Measurements from ENCODE around the gene RIPOR2.
"Not testable (repeated sequence)": the region's sequence is repeated elsewhere in the genome, so short reads cannot be mapped to it uniquely, and the experiment has no call there.

RIPOR2 gene

DNA sequence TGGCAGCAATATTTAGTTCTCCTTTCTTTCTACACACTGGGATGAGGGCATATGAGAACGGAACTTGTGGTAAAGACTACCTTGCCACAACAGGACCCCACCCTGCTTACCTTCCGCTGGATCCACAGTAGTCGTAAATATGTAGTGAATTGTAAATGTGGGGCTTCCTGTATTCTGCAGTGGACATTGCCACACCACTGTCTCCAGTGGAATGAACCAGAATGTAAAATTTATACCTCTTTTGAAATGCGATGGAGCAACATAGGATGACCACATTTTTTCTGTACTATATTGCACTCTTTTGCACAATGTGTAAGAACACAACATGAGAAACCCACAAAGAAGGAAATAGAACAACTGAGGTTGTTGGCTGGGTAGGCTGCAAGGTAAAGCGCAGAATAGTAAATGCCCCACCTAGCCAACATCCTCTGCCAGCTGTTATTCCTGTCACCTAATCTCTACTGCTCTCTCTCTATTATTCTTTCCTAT is 16.1 kb upstream of the RIPOR2 start:
- no peak for DNase-seq (ENCODE audit: low read depth)

DNA sequence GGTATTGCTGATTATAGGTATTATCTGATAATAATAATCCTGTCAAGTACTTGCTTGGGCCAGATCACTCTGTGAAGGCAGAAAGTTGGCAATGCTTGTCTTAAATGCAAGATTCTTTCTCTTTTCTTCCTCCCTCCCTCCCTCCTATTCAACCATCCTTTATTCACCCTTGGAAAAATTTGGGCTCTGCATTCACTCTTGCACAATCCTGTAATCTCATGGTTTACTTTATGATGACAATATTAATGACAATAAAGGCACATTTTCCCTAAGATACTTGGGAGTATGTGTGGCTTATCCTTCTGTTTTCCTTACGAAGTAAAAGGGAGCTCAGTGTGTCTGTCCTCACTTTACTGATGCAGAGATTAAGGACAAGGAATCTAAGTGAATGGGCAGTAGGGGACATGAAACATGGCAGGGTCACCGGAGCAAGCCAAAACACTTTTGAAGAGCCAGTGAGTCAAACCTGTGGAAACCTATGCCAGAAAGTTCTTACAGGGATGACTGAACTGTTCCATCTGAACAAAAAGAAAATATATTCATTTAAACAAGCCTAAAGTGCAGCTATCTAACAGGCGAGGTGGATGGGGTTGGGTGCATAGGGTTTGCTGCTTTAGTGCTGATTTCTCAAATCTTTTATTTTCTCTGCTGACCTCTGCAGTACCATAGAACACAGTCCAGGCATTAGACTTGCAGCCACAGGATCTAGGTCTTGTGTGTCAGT is 14.6 kb upstream of the RIPOR2 start:
- no peak for DNase-seq (ENCODE audit: low read depth)

DNA sequence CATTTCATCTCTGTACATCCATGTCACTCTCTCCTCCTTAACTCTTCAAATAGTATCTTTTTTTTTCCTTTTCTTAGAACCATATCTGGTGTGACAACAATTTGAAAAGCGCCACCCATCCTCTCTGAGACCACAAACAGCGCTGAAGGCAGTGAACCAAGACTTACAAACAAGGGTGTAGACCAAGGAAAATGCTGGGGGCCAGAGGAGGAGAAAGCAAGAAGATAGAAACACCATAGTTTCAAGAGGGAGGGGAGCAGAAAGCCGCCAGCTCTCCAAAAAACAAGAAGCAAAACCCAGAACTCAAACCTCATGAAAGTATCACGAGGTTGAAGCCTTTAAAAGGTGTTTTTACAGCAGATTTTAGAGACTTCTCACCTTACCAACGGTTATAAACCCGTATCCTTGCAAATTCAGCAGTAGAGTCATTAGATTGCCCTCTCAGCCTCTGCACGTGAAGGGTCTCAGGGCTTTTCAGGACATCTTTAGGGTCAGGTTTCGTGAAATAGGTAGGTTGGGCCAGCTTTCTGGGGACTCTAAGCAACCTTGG is 13.3 kb upstream of the RIPOR2 start:
- no peak for DNase-seq (ENCODE audit: low read depth)

DNA sequence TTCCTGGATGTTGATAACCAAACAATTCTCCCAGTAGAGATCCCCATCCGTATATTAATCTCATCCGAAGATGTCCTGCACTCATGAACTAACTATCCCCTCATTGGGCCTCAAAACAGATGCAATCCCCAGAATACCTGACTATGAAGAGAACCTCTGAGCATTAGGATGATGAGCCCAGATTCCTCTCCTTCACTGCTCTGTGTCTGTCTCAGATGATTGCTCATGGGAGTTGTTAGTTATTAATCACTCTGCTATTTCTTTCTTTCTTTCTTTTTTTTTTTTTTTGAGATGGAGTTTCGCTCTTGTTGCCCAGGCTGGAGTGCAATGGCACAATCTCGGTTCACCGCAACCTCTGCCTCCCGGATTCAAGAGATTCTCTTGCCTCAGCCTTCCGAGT is 12.5 kb upstream of the RIPOR2 start:
- DNase-seq (ENCODE audit: low read depth) = not testable (repeated sequence)

DNA sequence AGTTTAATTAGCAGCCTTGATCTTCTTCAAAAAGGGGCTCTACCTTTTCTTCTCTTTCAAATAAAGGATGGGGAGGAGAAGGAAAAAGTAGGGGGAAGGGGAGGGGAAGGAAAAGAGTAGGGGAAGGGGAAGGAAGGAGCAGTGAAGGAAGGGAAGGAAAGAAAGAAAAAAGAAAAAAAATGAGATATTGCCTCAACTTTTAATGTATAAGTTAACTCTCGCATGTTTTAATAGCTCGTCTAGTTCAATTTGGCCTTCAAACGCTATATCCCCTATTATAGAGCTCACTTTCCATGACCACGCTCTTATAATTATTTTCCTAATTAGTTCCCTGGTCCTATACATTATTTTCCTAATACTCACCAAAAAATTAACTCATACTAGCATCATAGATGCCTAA is 11.9 kb upstream of the RIPOR2 start:
- DNase-seq (ENCODE audit: low read depth) = no peak

DNA sequence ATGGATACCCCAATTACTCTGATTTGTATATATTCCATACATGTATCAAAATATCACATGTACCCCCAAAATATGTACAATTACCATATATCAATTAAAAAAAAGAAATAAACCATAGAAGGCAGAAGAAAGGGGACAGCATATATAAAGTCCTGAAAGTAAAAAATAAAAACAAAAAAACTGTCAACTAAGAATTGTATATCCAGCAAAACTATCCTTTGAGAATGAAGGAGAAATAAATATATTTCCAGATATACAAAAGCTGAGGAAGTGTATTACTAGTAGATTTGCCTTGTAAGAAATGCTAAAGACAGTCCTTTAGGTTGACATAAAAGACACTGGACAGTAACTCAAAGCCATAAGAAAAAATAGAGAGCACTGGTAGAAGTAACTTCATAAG is 9.3 kb upstream of the RIPOR2 start:
- no peak for DNase-seq (ENCODE audit: low read depth)

DNA sequence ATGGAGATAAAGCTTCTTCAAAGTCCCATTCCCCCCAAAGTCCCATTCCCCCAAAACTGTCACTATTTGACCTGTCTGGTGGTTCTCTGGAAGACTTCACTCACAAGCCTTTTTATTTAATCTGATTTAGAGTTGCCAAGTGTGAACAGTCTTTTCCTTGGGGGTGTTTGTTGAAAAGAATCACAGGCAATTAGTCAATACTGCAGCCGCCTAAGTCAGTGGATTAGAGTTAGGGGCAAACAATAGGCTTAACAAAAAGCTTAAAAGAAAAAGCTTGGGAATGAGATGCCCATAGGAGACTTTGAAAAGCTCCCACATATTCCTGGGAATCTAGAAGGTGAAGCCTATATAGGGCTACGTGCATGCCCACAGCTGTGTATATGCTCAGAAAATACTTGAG is 8.0 kb upstream of the RIPOR2 start:
- DNase-seq (ENCODE audit: low read depth) = no peak

DNA sequence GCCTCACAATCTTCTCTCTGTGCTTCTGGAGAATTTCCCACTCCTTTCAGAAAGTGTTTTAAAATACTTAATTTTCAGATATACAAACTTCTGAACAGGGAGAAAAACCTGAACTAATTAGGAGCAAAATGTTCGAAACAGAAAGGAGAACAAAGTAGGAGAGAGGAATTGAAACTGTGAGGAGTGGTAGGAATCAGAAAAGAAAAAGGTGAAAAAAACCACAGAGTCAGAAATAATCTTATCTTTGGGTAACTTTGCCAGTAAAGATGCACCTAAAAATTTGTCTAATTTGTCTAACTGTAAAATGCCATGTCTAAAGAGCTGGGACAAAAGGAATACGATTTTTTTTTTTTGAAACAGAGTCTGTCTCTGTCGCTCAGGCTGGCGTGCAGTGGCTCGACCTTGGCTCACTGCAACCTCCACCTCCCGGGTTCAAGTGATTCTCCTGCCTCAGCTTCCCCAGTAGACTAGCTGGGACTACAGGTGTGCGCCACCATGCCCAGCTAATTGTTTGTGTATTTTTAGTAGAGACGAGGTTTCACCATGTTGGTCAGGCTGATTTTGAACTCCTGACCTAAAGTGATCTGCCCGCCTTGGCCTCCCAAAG is 4.7 kb upstream of the RIPOR2 start:
- no peak for DNase-seq (ENCODE audit: low read depth)

DNA sequence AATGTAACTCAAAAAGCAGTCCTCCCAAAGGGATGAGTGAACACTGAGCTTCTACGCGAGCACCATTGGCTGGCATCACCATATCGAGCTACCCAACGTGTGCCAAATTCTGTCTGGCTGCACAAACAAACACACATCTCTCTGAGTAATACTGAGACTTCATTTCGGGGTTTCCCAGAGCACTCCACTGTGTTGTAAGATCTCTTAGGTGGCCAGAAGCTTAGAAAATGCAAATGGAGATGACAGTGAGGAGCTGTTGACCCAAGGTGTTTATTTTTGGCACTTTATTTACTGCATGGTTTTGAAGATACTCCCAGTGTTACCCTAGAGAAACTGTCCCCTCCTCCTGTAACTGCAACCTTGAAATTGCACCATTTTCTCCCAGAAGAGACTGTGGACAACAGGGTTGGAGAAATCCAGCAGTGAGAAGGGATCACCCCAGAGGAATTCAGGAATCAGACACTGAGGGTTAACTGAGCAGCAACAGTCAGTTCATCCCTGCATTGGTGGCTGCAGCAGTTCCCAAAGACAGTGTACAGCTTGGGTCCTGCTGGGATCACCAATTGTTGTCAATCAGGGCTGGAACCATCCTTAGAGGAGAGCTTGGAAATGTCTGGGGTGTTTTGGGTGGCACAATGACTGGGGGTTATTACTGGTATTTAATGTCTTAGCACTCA is 1.0 kb upstream of the RIPOR2 start:
- no peak for DNase-seq (ENCODE audit: low read depth)

DNA sequence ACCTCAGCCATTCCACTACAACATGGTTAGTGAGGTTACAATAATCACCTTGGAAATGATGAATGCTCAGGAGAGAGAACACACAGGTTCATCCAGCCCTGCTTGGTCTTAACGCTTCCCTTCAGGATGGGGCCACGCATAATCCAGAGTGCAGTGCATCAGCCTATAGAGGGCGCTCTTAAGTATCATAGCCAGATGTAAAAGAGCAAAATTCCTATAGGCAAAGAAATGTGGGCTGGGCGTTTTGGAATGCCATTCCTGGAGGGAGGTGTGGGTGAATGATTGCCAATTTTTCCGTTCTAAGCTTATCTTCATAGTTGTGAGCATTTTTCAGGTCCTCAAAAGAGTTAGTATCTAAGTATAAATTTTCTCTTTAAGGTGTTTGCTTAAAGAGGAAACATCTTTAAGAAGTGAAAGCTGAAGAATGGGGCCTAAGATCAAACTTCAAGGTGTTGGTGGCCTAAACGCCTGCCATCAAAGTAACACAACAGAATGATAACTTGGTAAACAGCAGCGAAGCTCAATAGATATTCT is 1.8 kb downstream of the RIPOR2 start:
- no peak for DNase-seq (ENCODE audit: low read depth)

DNA sequence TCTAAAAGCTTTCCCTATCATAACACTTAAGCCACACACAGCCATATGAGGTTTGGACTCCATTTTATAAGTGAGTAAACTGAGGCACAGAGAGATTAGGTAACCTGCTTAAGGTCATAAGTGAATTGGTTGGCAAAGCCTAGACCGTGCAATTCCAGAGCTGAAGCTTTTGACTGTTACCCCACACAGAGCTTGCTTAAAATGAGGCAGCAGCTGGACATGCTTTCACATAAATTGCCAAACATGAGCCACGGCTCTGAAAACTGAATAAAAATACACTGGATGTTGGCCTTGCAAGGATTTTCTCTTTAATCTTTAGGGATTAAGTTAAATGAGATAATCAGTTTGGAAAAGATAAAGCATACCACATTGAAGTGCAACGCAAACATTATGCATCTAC is 2.5 kb downstream of the RIPOR2 start:
- no peak for DNase-seq (ENCODE audit: low read depth)

DNA sequence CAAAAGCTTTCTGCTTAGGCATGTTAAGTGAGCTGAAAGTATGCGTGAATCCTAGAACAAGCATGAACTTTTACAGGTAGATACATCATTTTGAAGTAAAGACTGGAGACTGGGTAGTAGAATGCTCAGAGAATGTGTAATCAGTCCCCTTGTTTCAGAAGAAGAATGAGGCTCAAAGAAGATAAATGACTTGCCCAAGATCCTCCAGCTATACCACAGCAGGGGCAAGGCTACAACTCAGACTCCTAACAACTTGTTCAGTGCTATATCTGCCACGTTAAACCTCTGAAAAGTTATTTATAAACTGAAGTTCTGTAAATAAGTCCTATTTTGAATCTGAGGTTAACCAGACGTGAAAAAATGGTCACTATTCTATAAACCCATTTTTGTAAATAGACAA is 2.9 kb downstream of the RIPOR2 start:
- no peak for DNase-seq (ENCODE audit: low read depth)

DNA sequence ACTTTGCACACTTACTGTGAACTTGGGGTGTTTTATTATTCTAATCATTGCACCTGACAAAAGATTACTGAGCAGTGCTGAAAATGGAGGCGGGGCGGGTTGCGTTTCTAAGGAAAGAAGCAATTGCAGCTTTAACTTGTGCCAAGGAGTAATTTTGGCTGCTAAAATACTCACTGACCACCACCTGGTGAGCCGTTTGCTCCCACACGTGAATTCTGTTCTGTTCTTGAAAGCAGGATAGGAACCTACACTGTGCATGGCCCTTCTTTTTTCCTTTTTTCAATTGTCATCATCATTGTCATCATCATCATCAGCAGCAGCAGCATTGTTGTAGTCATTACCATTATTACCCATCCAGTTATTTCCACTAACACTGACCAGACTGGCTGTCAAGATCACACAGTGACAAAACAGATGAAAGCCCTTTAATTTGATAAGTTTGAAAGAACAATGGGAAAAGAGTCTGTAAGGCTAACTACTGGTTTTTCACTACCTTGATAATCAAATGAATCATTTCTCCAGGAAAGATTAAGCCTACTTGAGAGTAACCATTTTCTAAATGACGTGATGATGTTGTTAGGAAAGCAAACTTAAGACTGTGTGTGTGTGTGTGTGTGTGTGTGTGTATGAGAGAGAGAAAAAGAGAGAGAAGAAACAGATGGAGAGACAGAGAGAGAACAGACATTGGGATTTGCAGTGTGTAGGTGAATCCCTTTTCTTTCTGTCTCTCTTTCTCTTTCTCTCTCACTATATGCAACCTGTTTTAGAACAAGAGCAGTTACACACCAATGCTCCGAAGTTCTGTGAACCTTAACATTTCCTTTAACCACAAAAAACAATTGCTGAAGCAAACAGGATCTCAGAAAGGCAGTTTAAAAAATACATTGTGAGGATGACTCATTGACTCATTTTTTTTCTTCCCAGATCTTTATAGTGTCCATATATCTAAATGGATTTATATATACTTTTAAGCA is 3.8 kb downstream of the RIPOR2 start:
- DNase-seq (ENCODE audit: low read depth) = no peak

DNA sequence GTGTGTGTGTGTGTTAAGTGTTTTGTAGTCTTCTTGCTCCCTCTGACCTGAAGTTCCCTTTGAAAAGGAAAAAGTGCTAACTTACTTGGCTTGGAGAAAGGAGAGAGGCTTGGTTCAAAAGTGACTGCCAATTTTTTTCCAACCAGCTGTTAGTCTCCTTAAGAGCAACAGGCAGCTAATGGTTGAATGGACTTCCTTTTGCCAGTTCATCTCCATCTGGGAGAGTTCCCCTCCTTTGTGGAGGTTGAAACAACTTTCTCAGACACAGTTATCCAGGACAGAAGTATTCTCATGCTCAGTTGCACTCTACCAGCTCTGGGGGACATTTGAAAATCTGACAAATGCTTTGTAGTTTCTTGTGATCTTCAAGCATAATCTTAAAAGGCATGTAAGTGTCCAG is 4.5 kb downstream of the RIPOR2 start:
- no peak for DNase-seq (ENCODE audit: low read depth)

DNA sequence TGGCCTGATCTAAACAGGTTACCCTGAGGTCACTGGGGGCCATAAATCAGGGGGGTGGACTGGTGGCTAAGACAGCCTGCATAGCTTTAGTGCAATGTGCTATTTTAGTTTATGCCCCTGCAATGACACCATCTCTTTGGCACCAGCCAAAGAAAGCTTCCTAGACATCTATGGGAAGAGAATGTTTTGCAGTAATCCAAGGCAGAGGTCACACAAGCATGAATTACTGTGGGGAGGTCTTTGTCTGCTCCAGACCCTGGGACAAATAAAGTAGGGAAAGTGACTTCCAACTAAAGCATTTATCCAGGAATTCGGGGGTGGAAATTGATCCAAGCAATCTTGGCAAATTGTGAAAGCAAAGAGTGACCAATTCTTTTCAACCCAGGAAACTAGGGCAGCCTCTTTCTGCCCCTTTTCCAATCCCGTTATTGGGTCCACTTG is 5.3 kb downstream of the RIPOR2 start:
- DNase-seq (ENCODE audit: low read depth) = no peak

DNA sequence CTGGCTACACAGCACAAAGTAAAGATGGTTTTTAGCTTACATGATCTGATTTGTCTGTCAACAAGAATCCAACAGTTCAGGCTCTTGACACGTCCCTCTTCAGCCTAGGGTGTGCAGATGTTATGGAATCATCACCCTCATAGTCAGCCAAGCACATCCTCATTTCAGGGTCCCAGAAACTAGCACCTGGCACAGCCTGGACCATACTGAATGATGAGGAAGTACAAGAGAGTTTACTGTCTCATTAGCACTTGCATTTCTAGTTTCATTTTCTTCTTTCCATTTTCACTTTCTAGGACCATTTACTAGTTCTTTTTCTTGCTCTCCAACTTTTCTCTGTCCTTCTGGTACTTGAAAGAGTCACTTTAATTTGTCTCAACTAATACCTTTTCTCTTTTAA is 6.5 kb downstream of the RIPOR2 start:
- no peak for DNase-seq (ENCODE audit: low read depth)

DNA sequence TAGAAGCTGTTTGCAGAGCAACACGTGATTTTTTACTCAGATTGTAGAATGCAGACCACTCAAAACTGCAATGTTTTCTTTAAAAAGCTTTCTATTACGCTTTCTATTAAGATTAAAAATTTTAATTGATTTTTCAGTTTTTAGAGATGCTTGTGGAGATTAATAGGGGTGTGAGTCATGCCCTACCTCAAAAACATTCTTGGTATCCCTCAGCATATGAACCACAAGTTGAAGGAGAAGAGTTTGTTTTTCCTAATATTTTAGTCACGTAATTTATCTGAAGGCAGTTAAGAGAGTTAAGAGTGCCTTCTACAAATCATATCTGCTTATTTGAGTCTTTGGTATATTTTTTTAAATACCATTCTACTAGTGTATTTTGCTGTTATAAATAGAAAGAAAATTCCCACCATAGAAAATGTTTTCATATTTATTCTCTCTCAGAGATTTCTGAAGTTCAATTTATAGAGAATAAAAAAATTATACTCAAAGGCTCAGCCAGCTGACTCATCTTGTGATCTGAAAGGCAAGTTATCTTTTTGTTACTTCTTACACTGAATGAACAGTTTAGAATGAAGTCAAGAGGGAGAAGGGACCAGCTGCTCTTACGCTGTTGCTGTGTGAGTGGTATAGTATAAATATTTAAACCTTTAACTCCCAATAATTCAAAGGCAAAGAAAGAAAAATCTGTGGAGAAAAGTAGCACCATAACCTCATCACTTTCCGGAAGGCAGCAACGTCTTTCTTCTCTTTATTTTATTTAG is 7.6 kb downstream of the RIPOR2 start:
- no peak for DNase-seq (ENCODE audit: low read depth)

DNA sequence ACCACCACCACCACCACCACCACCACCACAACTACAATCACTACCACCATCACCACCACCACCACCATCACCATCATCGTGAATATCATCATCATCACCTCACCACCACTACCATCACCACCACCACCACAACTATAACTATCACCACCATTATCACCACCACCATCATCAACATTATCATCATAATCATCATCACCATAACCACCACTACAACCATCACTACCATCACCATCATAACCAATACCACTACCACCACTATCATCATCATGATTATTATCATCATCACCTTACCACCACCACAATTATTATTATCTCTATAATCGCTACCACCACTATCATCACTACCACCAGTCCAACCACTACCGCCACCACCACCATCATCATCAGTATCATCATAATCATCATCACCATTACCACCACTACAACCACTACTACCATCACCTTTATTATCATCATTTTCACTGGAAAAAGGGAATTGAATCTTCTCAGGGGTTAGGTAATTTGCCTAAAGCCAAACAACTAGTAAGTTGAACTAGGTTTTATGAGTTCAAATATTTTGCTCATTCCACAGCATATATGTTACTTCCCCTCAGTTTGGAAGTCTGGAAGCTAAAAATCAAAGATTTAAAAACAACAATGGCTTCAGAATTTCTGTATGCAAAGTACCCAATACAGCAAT is 8.3 kb downstream of the RIPOR2 start:
- no peak for DNase-seq (ENCODE audit: low read depth)

DNA sequence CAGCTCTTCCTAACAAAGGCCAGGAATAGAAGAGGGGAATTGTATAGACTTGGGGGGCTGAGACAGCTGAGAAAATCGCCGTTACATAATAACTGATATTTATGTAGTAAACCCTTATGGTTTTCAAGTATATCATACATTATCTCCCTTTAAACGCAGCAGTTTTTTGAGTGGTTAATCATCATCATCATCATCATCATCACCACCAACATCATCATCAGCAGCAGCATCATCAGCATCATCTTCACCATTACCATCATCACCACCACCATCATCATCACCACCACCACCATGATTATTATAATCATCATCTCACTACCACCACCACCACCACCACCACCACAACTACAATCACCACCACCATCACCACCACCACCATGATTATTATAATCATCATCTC is 9.1 kb downstream of the RIPOR2 start:
- DNase-seq (ENCODE audit: low read depth) = not testable (repeated sequence)

DNA sequence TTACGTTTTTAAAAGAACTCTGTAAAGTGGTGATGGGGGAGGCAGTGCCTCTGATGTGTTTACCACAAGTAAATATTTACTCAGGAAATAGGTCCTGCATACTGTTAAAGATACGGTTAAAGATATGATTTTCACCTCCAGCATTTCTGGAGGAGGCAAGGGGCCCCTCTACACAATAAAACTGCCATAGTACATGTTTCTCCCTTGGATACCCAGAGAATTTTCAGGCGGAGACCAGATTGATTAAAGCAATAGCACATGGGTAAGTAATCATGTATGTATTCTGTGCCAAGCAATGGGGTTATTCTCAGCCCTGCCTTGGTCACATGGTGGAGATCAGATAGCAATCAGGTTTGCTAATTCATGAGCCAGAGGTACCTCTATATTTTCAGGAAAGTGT is 9.6 kb downstream of the RIPOR2 start:
- DNase-seq (ENCODE audit: low read depth) = no peak
